CD4-positive, alpha-beta T cell (primary cell): ENCODE measurements around the gene ICA1. TPM values are rescaled to one million over a fixed set of nuclear protein-coding genes. Genes with fewer than 3 reads are reported as not detected.

ENCODE experiments used
- ATAC-seq: fragments of 200-7000 bp; cut with Tn5 transposase; one replicate; pipeline ENCODE4 v1.10.0; 2022; ENCODE audit warnings: mild to moderate bottlenecking; ENCODE audit not compliant: poor library complexity
- CTCF ChIA-PET: fragments of 350-600 bp; sonication (Branson Sonifier 250); formaldehyde crosslinking; loops from one replicate; lab custom pipeline; 2021; ENCODE audit warnings: antibody characterized with exemption, inconsistent platforms; lab: Charles Lee
- POLR2A ChIA-PET: fragments of 350-600 bp; sonication (Branson Sonifier 250); formaldehyde crosslinking; loops from one replicate; lab custom pipeline; 2021; ENCODE audit warnings: antibody characterized with exemption, inconsistent platforms; lab: Charles Lee
- DNase-seq, 14 experiments: peaks; one replicate each; pipeline ENCODE4 v3.0.0-alpha.2; 2013 to 2020; ENCODE audit warnings: mixed read lengths in 2 of 14
- H3K27ac ChIP-seq, 2 donors: one replicate each; pipeline versions ENCODE4 v1.5.1 to v1.7.0; 2013; ENCODE audit warnings: low read length in 2 of 2, low read depth in 1 of 2, mild to moderate bottlenecking in 1 of 2
- H3K27me3 ChIP-seq, 2 experiments: 1 replicate in 1 of 2; 2 replicates in 1 of 2; pipeline versions ENCODE4 v1.6.1 to v1.7.0; 2013; ENCODE audit warnings: low read length in 2 of 2, control low read depth in 1 of 2, mild to moderate bottlenecking in 1 of 2, moderate library complexity in 1 of 2; ENCODE audit not compliant: insufficient read depth in 2 of 2, control insufficient read depth in 1 of 2
- H3K36me3 ChIP-seq: one replicate; pipeline ENCODE4 v1.6.1; 2013; ENCODE audit warnings: low read length, control low read depth; ENCODE audit not compliant: insufficient read depth
- H3K4me1 ChIP-seq: one replicate; pipeline ENCODE4 v1.6.1; 2013; ENCODE audit warnings: low read length, control low read depth; ENCODE audit not compliant: insufficient read depth
- H3K4me3 ChIP-seq: one replicate; pipeline ENCODE4 v1.5.1; 2013; ENCODE audit warnings: mild to moderate bottlenecking, low read length, moderate library complexity
- H3K9me3 ChIP-seq, 2 experiments: 1 replicate in 1 of 2; 2 replicates in 1 of 2; pipeline versions ENCODE4 v1.6.1 to v1.7.0; 2013; ENCODE audit warnings: low read length in 2 of 2, mild to moderate bottlenecking in 2 of 2, control low read depth in 1 of 2, moderate library complexity in 1 of 2; ENCODE audit not compliant: control insufficient read depth in 1 of 2, insufficient read depth in 1 of 2
- H3K27ac Mint-ChIP-seq: one replicate; pipeline ENCODE4 v1.8.0; 2020; ENCODE audit warnings: mixed read lengths
- H3K27me3 Mint-ChIP-seq: one replicate; pipeline ENCODE4 v1.8.0; 2021; ENCODE audit warnings: mixed read lengths
- H3K36me3 Mint-ChIP-seq: one replicate; pipeline ENCODE4 v1.8.0; 2021; ENCODE audit warnings: low read depth, mixed read lengths
- H3K4me1 Mint-ChIP-seq: one replicate; pipeline ENCODE4 v1.8.0; 2021; ENCODE audit warnings: low read depth, mixed read lengths
- H3K4me3 Mint-ChIP-seq: one replicate; pipeline ENCODE4 v1.8.0; 2020; ENCODE audit warnings: mild to moderate bottlenecking, mixed read lengths
- H3K9me3 Mint-ChIP-seq: one replicate; pipeline ENCODE4 v1.8.0; 2020; ENCODE audit warnings: mixed read lengths
- intact Hi-C, 2 experiments: fragments of 100-400 bp; cut with DNase I in 1 of 2; cut with micrococcal nuclease in 1 of 2; formaldehyde crosslinking; loops; one replicate each; pipeline versions ENCODE4 v1.15.1 to v1.9.0; 2023 to 2025; cut with DNase I, micrococcal nuclease
- total RNA-seq, 174 experiments: library from RNA in 2 of 174; stranded (reverse) in 2 of 174; gene quantifications; one replicate each; pipeline ENCODE4 v1.2.3 and lab custom pipeline; 2021 to 2026
- TF ChIP-seq, protein P1 (sequence below): fragments of 200-600 bp; IDR thresholded peaks from one replicate; pipeline ENCODE4 v1.8.0; 2022; ENCODE audit warnings: antibody characterized with exemption, mild to moderate bottlenecking

Gene ICA1
- total RNA-seq, 2 experiments from 2014 or later = 0.95 to 1.7 TPM

DNA sequence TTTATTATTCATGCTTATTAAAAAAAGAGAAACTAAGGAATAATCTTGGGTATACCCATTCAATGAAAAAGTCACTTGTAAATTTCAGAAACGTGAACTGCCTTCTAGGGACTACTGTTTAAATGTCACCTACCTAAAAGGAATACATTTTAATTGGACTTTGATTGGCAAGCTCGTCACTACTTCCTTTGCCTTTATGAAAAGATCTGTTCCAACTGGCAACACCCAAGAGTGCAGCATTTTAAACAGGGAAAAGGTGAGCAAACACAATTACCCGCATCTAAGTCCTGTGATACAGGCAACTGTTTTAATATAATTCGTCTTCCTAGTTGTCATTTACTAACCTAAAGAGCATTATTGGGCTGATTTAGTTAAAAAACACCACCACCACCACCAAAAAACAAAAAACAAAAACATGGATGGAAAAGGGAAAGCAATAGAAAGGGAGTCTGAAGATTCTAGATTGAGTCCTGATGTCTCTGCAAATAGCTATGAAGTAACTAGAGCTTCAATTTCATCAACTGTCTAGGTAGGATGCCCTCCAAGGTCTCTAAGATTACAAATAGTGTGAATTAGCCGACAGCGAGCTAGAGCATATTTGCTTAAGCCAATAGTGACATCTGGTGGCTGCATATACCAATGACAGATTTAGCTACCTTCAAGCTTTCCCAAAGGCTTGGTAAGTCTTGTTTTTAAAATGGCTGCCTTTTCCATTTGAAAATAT is 33.8 kb upstream of the ICA1 start:
- ATAC-seq (peak; percentile 84), DNase-seq (peak in 8 of 14 experiments; percentile 3 to 81 (median 18))
- intact Hi-C loops = loop anchor here (1.0 to 10.0 kb wide), 5 partner anchors 535 to 1331 kb away; no protein-coding TSS in a partner anchor
- no peak overlapping the region for H3K27ac ChIP-seq
- Mint-ChIP-seq H3K9me3 (no peaks in the 10 kb centered on the region), H3K27me3 (peaks cover 13% of the 10 kb centered on the region), H3K4me3 (no peak overlapping the region), H3K4me1 (no peaks in the 10 kb centered on the region), H3K36me3 (no peaks in the 10 kb centered on the region), H3K27ac (no peak overlapping the region)
- POLR2A ChIA-PET = interaction anchor here (0.9 kb wide), 1 partner anchor 327 kb away, joined by 3 read pairs; the partner anchor contains the start of gene GLCCI1
- H3K36me3 ChIP-seq = no peaks in the 10 kb centered on the region
- CTCF ChIA-PET = interaction anchor here (0.7 to 1.3 kb wide), 3 partner anchors 27 to 1192 kb away, joined by 3 to 4 read pairs (median 3); no protein-coding TSS in a partner anchor
- H3K4me1 ChIP-seq = no peaks in the 10 kb centered on the region
- no peaks in the 10 kb centered on the region for H3K9me3 ChIP-seq
- H3K27me3 ChIP-seq = peaks cover 6 to 7% of the 10 kb centered on the region in 2 experiments
- H3K4me3 ChIP-seq = no peak overlapping the region
- TF ChIP-seq, protein P1, sequence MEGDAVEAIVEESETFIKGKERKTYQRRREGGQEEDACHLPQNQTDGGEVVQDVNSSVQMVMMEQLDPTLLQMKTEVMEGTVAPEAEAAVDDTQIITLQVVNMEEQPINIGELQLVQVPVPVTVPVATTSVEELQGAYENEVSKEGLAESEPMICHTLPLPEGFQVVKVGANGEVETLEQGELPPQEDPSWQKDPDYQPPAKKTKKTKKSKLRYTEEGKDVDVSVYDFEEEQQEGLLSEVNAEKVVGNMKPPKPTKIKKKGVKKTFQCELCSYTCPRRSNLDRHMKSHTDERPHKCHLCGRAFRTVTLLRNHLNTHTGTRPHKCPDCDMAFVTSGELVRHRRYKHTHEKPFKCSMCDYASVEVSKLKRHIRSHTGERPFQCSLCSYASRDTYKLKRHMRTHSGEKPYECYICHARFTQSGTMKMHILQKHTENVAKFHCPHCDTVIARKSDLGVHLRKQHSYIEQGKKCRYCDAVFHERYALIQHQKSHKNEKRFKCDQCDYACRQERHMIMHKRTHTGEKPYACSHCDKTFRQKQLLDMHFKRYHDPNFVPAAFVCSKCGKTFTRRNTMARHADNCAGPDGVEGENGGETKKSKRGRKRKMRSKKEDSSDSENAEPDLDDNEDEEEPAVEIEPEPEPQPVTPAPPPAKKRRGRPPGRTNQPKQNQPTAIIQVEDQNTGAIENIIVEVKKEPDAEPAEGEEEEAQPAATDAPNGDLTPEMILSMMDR = peak; percentile 71

DNA sequence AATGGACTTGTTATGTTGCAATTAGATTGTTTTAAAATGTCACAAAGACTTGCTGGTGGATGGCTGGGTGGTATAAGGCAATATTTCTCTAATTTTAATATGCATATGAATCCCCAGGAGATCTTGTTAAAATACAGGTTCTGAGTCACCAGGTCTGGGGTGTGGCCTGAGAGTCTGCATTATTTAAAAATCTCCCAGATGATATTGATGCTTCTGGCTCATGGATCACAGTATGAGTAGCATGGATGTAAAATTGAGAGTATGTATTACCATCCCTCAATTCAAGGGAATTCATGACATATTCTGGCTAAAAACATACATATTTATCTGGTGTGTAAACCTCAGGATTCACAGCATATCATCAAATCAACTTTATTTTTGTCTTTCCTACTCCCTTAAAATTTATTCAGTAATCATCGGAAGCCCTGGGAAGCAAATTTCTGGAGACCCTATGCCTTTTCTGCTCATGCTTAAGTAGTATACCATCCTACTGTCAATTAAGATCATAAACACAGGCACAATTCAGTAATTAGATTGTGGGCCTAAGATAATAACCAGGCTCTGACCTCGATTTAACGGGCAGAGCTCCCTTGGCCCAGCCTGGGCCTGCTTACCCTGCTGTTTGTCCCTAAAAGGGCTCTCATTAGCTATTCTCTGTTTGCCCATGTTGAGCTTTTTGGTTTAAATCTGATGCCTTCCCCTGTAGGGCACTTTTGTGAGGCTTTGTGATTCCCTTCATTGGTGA is 29.6 kb upstream of the ICA1 start:
- intact Hi-C loops = loop anchor here (5.0 to 10.0 kb wide), 2 partner anchors 699 to 1327 kb away; no protein-coding TSS in a partner anchor
- H3K36me3 Mint-ChIP-seq = no peaks in the 10 kb centered on the region

DNA sequence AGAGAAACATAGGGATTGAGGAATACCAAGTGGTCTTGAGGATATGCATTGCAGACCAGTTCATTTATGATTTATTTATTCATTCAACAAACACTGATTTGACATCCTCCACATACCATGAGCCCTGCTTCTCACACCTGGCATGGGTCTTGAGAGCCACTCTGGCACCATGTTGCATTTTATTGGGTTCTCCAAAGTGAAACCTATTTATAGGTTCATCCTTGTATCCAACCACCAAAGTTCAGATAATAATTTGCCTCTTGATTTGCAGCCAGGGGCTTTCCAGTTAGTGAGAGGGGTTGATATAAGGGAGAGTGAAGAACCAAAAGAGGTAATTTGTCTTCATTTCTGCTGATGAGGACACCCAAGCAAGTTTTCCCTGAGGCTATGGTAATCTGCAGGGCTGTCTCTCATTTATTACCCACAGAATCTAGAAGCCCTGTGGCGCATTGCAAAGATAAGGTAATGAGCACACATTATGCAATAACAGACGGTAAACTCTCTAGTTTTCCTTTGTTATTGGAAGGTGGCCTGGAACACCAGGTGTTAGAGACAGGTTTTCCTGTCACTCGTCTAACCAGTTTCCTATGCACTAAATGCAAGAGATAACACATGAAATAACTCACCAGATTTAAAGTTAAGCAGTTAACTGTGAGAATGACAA is 28.8 kb upstream of the ICA1 start:
- Histone ChIP-seq H3K27ac (no peak overlapping the region), H3K36me3 (no peaks in the 10 kb centered on the region), H3K9me3 (no peaks in the 10 kb centered on the region), H3K4me3 (no peak overlapping the region), H3K27me3 (peaks cover 5 to 6% of the 10 kb centered on the region in 2 experiments), H3K4me1 (no peaks in the 10 kb centered on the region)
- Mint-ChIP-seq H3K4me1 (no peaks in the 10 kb centered on the region), H3K27ac (no peak overlapping the region), H3K27me3 (peaks cover 11% of the 10 kb centered on the region), H3K36me3 (no peaks in the 10 kb centered on the region), H3K9me3 (no peaks in the 10 kb centered on the region), H3K4me3 (no peak overlapping the region)
- ChIA-PET CTCF (no interaction called here), POLR2A (no interaction called here)
- TF ChIP-seq, protein P1 = no peak
- intact Hi-C loops = loop anchor here (5.0 to 10.0 kb wide), 2 partner anchors 698 to 1326 kb away; no protein-coding TSS in a partner anchor
- ATAC-seq (no peak), DNase-seq (no peak)

More for the DNA sequence above, 29.6 kb upstream of the ICA1 start:
- no peaks in the 10 kb centered on the region for H3K9me3 ChIP-seq
- H3K4me3 ChIP-seq = no peak overlapping the region
- H3K36me3 ChIP-seq = no peaks in the 10 kb centered on the region
- TF ChIP-seq, protein P1 = no peak
- H3K27me3 ChIP-seq = peaks cover 6 to 7% of the 10 kb centered on the region in 2 experiments
- Mint-ChIP-seq H3K4me3 (no peak overlapping the region), H3K9me3 (no peaks in the 10 kb centered on the region), H3K4me1 (no peaks in the 10 kb centered on the region), H3K27me3 (peaks cover 13% of the 10 kb centered on the region), H3K27ac (no peak overlapping the region)
- no peaks in the 10 kb centered on the region for H3K4me1 ChIP-seq
- ChIA-PET CTCF (no interaction called here), POLR2A (no interaction called here)
- no peak for DNase-seq
- H3K27ac ChIP-seq = no peak overlapping the region
- no peak for ATAC-seq
